HepG2 (cell line): ENCODE measurements around the gene DNAJA3. TPM values are rescaled to one million over a fixed set of nuclear protein-coding genes. Genes with fewer than 3 reads are reported as not detected.

Experiments
- ARNT ChIP-seq: fragments of 450-650 bp; IDR thresholded peaks from 2 replicates; pipeline ENCODE4 v1.6.1; 2017
- ARNT2 ChIP-seq: sonication (generic); formaldehyde crosslinking; IDR thresholded peaks from 2 replicates; pipeline ENCODE4 v1.8.0; 2022; ENCODE audit warnings: mild to moderate bottlenecking, low read depth, missing genetic modification reagents, moderate library complexity
- ATF4 ChIP-seq, 2 experiments: fragments of 450-650 bp in 1 of 2; sonication (generic) in 1 of 2; formaldehyde crosslinking; IDR thresholded peaks; 2 replicates each; pipeline versions ENCODE4 v1.5.0 to v1.8.0; 2020 to 2022; ENCODE audit warnings: mild to moderate bottlenecking in 1 of 2, missing genetic modification reagents in 1 of 2
- HINFP ChIP-seq: sonication (generic); formaldehyde crosslinking; IDR thresholded peaks from 2 replicates; pipeline ENCODE4 v1.4.0; 2020; ENCODE audit warnings: low read depth, mild to moderate bottlenecking, missing genetic modification reagents
- HMGA1 ChIP-seq: sonication (generic); formaldehyde crosslinking; conservative IDR thresholded peaks from 2 replicates; pipeline ENCODE4 v1.4.0; 2020; ENCODE audit warnings: missing genetic modification reagents
- KDM1A ChIP-seq: IDR thresholded peaks from 2 replicates; pipeline ENCODE4 v1.6.1; 2016; ENCODE audit warnings: missing compliant biosample characterization
- MAFK ChIP-seq, 2 experiments: IDR thresholded peaks in 1 of 2; conservative IDR thresholded peaks in 1 of 2; 2 replicates each; pipeline ENCODE4 v1.6.1; 2011; ENCODE audit warnings: improper control_type of control experiment in 2 of 2, low read length in 2 of 2
- MYC ChIP-seq: sonication (generic); formaldehyde crosslinking; IDR thresholded peaks from 2 replicates; pipeline ENCODE4 v1.9.0; 2021; ENCODE audit warnings: missing genetic modification reagents, borderline replicate concordance
- MYNN ChIP-seq: sonication (generic); formaldehyde crosslinking; IDR thresholded peaks from 2 replicates; pipeline ENCODE4 v1.4.0; 2020; ENCODE audit warnings: mild to moderate bottlenecking, low read depth, missing genetic modification reagents
- NFYB ChIP-seq: sonication (generic); formaldehyde crosslinking; IDR thresholded peaks from 2 replicates; pipeline ENCODE4 v1.4.0; 2020; ENCODE audit warnings: missing genetic modification reagents
- RXRA ChIP-seq: sonication (generic); formaldehyde crosslinking; IDR thresholded peaks from 2 replicates; pipeline ENCODE4 v1.5.1; 2020; ENCODE audit warnings: missing genetic modification reagents
- SKI ChIP-seq: fragments of 450-650 bp; IDR thresholded peaks from one replicate; pipeline ENCODE4 v1.6.1; 2018; ENCODE audit warnings: mild to moderate bottlenecking; ENCODE audit not compliant: partially characterized antibody
- TEAD3 ChIP-seq: optimal IDR thresholded peaks from 2 replicates; pipeline ENCODE3; 2016; ENCODE audit warnings: borderline replicate concordance
- ZBTB33 ChIP-seq: sonication (generic); formaldehyde crosslinking; IDR thresholded peaks from 2 replicates; pipeline ENCODE4 v1.4.0; 2020; ENCODE audit warnings: missing genetic modification reagents
- ZNF34 ChIP-seq: sonication (generic); formaldehyde crosslinking; IDR thresholded peaks from 2 replicates; pipeline ENCODE4 v1.4.0; 2020; ENCODE audit warnings: mild to moderate bottlenecking, missing genetic modification reagents, borderline replicate concordance
- ZNF543 ChIP-seq: sonication (generic); formaldehyde crosslinking; IDR thresholded peaks from 2 replicates; pipeline ENCODE4 v1.4.0; 2020; ENCODE audit warnings: mild to moderate bottlenecking, missing genetic modification reagents
- ZNF558 ChIP-seq: sonication (generic); formaldehyde crosslinking; IDR thresholded peaks from 2 replicates; pipeline ENCODE4 v1.9.0; 2022; ENCODE audit warnings: mild to moderate bottlenecking, missing genetic modification reagents, borderline replicate concordance
- ZNF747 ChIP-seq: sonication (generic); formaldehyde crosslinking; IDR thresholded peaks from 2 replicates; pipeline ENCODE4 v1.8.1; 2023; ENCODE audit warnings: missing genetic modification reagents, mild to moderate bottlenecking, borderline replicate concordance
- ZNF792 ChIP-seq: IDR thresholded peaks from 2 replicates; pipeline ENCODE4 v1.6.1; 2016
- ZNF839 ChIP-seq: sonication (generic); formaldehyde crosslinking; IDR thresholded peaks from 2 replicates; pipeline ENCODE4 v1.4.0; 2020; ENCODE audit warnings: missing genetic modification reagents, mild to moderate bottlenecking, borderline replicate concordance
- polyA plus RNA-seq, 8 experiments: library from polyadenylated mRNA; depleted of rRNA in 3 of 8; stranded (reverse) in 7 of 8; unstranded in 1 of 8; fragments of >200 nt; fragmentation: Illumina TruSeq in 4 of 8; extraction: Trizol in 4 of 8; gene quantifications; 2 replicates each; pipeline versions ENCODE4 v1.2.1 to v1.2.3, GENCODE V29; 2011 to 2016; ENCODE audit warnings: low read depth in 4 of 8, missing spikeins in 1 of 8, mixed read lengths in 1 of 8; ENCODE audit not compliant: insufficient read depth in 1 of 8
- total RNA-seq, 5 experiments: library from RNA; depleted of rRNA; stranded (reverse); fragments of >200 nt; fragmentation: Illumina TruSeq; extraction: Trizol; gene quantifications; 2 replicates each; pipeline ENCODE4 v1.2.3, GENCODE V29; 2016; ENCODE audit warnings: low read depth in 1 of 5

DNAJA3 gene
- total and polyA plus RNA-seq, 2 of the 13 experiments (the other 11 are each of a cell fraction or from before 2014, with no cell fraction given), result 77.0 to 83.3 TPM

- TF ChIP-seq HINFP (CRISPR knock-in tag) (peak; percentile 54; the same call in 1 of the 2 replicates), ZNF792 (CRISPR knock-in tag) (no peak; the same call in 1 of the 2 replicates), MAFK (conservative IDR thresholded peaks at IDR 0.05 in 1 of 2, IDR thresholded peaks at IDR 0.05 in 1 of 2; ENCODE audit: low read length in 2 of 2) (no peak), RXRA (CRISPR knock-in tag) (peak; percentile 57; the same call in 1 of the 2 replicates), MYC (CRISPR knock-in tag) (peak; percentile 47; the same call in 1 of the 2 replicates), ARNT (no peak), KDM1A (CRISPR knock-in tag) (no peak), ZNF558 (no peak), SKI (no peak), ZBTB33 (CRISPR knock-in tag) (peak; percentile 96), ATF4 (CRISPR knock-in tag; IDR thresholded peaks at IDR 0.05) (no peak), ARNT2 (CRISPR knock-in tag) (0 out of 2 replicates have a peak, but pooled peaks have one; percentile 19), ZNF543 (CRISPR knock-in tag) (no peak), TEAD3 (CRISPR knock-in tag) (peak; percentile 44), HMGA1 (no peak), ZNF747 (no peak), ZNF839 (no peak), ZNF34 (CRISPR knock-in tag) (0 out of 2 replicates have a peak, but pooled peaks have one; percentile 65), MYNN (CRISPR knock-in tag) (no peak), NFYB (CRISPR knock-in tag) (no peak)
Measured at GRCh38 chr16:4402439-4403132, 23.1 kb upstream of the DNAJA3 start (continued).
